Loucy (cell line): ENCODE data around the gene MRI1.

ENCODE experiments used
- H2AFZ ChIP-seq: fragments of 200-600 bp; sonication (generic); 2 replicates; pipeline ENCODE4 v1.6.0; 2016; ENCODE audit warnings: antibody characterized with exemption, mild to moderate bottlenecking, low read length, moderate library complexity
- H3F3A ChIP-seq: fragments of 200-600 bp; 2 replicates; pipeline ENCODE4 v1.6.0; 2016; ENCODE audit warnings: antibody characterized with exemption, low read depth, mild to moderate bottlenecking
- H3K27me3 ChIP-seq: fragments of 200-600 bp; sonication (generic); 2 replicates; pipeline ENCODE4 v1.6.1; 2014; ENCODE audit warnings: low read length, mild to moderate bottlenecking; ENCODE audit not compliant: insufficient read depth, poor library complexity, severe bottlenecking
- H3K36me3 ChIP-seq: fragments of 200-600 bp; sonication (generic); 2 replicates; pipeline ENCODE4 v1.6.1; 2016; ENCODE audit warnings: low read length; ENCODE audit not compliant: insufficient read depth
- H3K4me1 ChIP-seq: fragments of 200-600 bp; sonication (generic); 2 replicates; pipeline ENCODE4 v1.5.1; 2014; ENCODE audit warnings: low read length, mild to moderate bottlenecking; ENCODE audit not compliant: insufficient read depth, poor library complexity, severe bottlenecking
- H3K4me2 ChIP-seq: fragments of 200-600 bp; sonication (generic); 2 replicates; pipeline ENCODE4 v1.6.0; 2014; ENCODE audit warnings: antibody characterized with exemption, low read length, low read depth, mild to moderate bottlenecking; ENCODE audit not compliant: poor library complexity, severe bottlenecking
- H3K4me3 ChIP-seq: fragments of 200-600 bp; sonication (generic); 2 replicates; pipeline ENCODE4 v1.5.1; 2014; ENCODE audit warnings: low read length, mild to moderate bottlenecking, mixed read lengths; ENCODE audit not compliant: poor library complexity, severe bottlenecking
- H3K79me2 ChIP-seq: fragments of 200-600 bp; sonication (generic); 2 replicates; pipeline ENCODE4 v1.6.1; 2014; ENCODE audit warnings: low read length; ENCODE audit not compliant: insufficient read depth
- H3K9ac ChIP-seq: fragments of 200-600 bp; sonication (generic); 2 replicates; pipeline ENCODE4 v1.6.0; 2014; ENCODE audit warnings: mild to moderate bottlenecking, low read depth, low read length, moderate library complexity; ENCODE audit not compliant: poor library complexity, severe bottlenecking
- H3K9me2 ChIP-seq: fragments of 200-600 bp; sonication (generic); replicated peaks from 2 replicates; pipeline ENCODE4 v1.6.1; 2016; ENCODE audit warnings: low read depth, low read length, mixed read lengths
- H3K9me3 ChIP-seq: fragments of 200-600 bp; sonication (generic); 2 replicates; pipeline ENCODE4 v1.6.1; 2014; ENCODE audit warnings: mild to moderate bottlenecking, antibody characterized with exemption, low read length, low read depth; ENCODE audit not compliant: insufficient read depth
- H4K20me1 ChIP-seq: fragments of 200-600 bp; sonication (generic); 2 replicates; pipeline ENCODE4 v1.6.0; 2014; ENCODE audit warnings: antibody characterized with exemption, low read length, mild to moderate bottlenecking; ENCODE audit not compliant: insufficient read depth, poor library complexity, severe bottlenecking
- EZH2phosphoT487 ChIP-seq: fragments of 200-600 bp; IDR thresholded peaks from 2 replicates; pipeline ENCODE4 v1.6.1; 2018; ENCODE audit warnings: antibody characterized with exemption, mild to moderate bottlenecking, moderate library complexity, borderline replicate concordance
- TF ChIP-seq, protein P1 (sequence below): fragments of 200-600 bp; sonication (generic); conservative IDR thresholded peaks from 2 replicates; pipeline ENCODE4 v1.5.1; 2014; ENCODE audit warnings: mild to moderate bottlenecking, antibody characterized with exemption, low read length

The MRI1 gene

DNA sequence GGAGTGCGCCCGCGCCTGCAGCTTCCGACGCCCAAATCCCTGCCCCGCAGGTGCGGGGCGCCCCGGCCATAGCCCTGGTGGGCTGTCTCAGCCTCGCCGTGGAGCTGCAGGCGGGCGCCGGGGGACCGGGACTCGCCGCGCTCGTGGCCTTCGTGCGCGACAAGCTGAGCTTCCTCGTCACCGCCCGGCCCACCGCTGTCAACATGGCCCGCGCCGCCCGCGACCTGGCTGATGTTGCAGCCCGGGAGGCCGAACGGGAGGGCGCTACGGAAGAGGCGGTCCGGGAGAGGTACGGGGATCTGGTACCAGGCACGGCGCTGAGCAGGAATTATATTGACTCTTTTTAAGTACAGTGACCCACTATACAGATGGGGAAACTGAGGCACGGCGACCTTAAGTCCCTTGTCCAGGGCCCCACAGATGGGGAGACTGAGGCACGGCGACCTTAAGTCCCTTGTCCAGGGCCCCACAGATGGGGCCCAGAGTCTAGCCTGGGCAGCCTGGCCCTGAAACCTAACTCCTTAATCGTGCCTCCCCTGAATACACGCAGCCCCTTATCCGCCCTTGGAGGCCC is 586 bp downstream of the MRI1 start:
- Histone ChIP-seq H3F3A (no peaks in the 10 kb centered on the region), H3K9me2 (no peaks in the 10 kb centered on the region), H3K79me2 (peaks cover 23% of the 10 kb centered on the region; the same call in 1 of the 2 replicates), H3K9ac (peak overlapping the region; percentile 86), H3K36me3 (peaks cover 14% of the 10 kb centered on the region; the same call in 1 of the 2 replicates), H3K9me3 (no peaks in the 10 kb centered on the region), H3K4me2 (peak overlapping the region; percentile 84), H3K27me3 (no peaks in the 10 kb centered on the region), H2AFZ (peak overlapping the region; percentile 67; the same call in 1 of the 2 replicates), H3K4me1 (peaks cover 10% of the 10 kb centered on the region), H4K20me1 (peaks cover 7% of the 10 kb centered on the region), H3K4me3 (peak overlapping the region; percentile 89)
- TF ChIP-seq, protein P1, sequence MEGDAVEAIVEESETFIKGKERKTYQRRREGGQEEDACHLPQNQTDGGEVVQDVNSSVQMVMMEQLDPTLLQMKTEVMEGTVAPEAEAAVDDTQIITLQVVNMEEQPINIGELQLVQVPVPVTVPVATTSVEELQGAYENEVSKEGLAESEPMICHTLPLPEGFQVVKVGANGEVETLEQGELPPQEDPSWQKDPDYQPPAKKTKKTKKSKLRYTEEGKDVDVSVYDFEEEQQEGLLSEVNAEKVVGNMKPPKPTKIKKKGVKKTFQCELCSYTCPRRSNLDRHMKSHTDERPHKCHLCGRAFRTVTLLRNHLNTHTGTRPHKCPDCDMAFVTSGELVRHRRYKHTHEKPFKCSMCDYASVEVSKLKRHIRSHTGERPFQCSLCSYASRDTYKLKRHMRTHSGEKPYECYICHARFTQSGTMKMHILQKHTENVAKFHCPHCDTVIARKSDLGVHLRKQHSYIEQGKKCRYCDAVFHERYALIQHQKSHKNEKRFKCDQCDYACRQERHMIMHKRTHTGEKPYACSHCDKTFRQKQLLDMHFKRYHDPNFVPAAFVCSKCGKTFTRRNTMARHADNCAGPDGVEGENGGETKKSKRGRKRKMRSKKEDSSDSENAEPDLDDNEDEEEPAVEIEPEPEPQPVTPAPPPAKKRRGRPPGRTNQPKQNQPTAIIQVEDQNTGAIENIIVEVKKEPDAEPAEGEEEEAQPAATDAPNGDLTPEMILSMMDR, result no peak
- no peak for TF ChIP-seq EZH2phosphoT487

DNA sequence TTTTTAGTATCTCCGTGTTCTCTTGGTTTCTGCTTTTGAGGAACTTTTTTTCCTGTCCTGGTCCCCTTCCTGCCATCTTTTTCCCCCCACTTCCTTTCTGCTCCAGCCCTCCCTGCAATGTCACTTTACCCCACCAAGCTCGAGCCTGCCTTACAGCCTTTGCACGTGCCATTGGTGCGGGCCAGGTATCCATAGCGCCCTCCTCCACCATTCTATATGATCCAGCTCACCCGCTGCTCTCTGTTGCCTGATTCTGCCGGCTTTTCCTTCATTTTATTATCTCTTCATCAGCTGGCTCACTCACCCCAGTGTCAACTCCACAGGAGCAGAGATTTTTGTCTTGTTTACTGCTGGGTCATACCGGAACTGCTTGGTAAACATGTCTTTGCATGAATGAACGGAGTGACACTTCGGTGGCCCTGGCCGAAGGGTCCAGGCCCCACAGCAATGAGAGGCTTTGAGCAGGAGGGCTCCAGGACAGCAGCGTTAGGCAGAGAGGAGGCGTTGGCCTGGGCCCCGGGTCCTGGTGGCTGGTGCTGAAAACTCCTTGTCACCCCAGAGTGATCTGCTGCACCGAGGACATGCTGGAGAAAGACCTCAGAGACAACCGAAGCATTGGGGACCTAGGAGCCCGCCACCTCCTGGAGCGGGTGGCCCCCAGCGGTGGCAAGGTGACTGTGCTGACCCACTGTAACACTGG is 1.2 kb downstream of the MRI1 start:
- Histone ChIP-seq H3K9ac (peak overlapping the region; percentile 86), H3K79me2 (peaks cover 23% of the 10 kb centered on the region; the same call in 1 of the 2 replicates), H2AFZ (no peak overlapping the region)

DNA sequence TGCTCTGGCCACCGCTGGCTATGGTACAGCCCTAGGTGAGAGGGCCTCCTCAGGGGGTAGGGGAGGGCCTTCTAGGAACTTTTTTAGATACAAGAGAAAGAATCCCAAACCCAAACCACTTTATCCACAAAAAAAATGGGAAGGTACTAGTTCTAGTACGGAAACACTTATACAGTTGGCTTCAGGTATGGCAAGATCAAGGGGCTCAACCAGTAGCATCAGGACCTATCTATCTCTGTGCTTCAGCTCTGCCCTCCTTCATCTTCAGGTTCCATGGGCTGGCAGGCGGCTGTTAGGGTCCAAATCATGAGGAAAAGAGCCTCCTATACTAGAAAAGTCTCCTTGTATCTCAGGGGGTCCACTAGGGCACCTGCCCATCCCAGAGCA is 1.8 kb downstream of the MRI1 start:
- H3K36me3 ChIP-seq, result peaks cover 5% of the 10 kb centered on the region; the same call in 1 of the 2 replicates
- no peaks in the 10 kb centered on the region for H3K9me2 ChIP-seq
- peaks cover 7% of the 10 kb centered on the region for H4K20me1 ChIP-seq
- H3K79me2 ChIP-seq, result peaks cover 23% of the 10 kb centered on the region; the same call in 1 of the 2 replicates
- no peak overlapping the region for H2AFZ ChIP-seq
- TF ChIP-seq EZH2phosphoT487, result no peak
- TF ChIP-seq, protein P1, result no peak
- H3K4me1 ChIP-seq, result peaks cover 10% of the 10 kb centered on the region
- H3K27me3 ChIP-seq, result no peaks in the 10 kb centered on the region
- H3K4me3 ChIP-seq, result peak overlapping the region; percentile 89
- no peaks in the 10 kb centered on the region for H3F3A ChIP-seq
- H3K4me2 ChIP-seq, result peak overlapping the region; percentile 84
- H3K9ac ChIP-seq, result no peak overlapping the region
- no peaks in the 10 kb centered on the region for H3K9me3 ChIP-seq

More for the DNA sequence above, 1.2 kb downstream of the MRI1 start:
- TF ChIP-seq EZH2phosphoT487, result no peak
- TF ChIP-seq, protein P1, result no peak
- Histone ChIP-seq H3K4me1 (peaks cover 10% of the 10 kb centered on the region), H3K27me3 (no peaks in the 10 kb centered on the region), H4K20me1 (peaks cover 7% of the 10 kb centered on the region), H3K4me3 (peak overlapping the region; percentile 89), H3K36me3 (peaks cover 8% of the 10 kb centered on the region; the same call in 1 of the 2 replicates), H3K9me3 (no peaks in the 10 kb centered on the region), H3K9me2 (no peaks in the 10 kb centered on the region), H3F3A (no peaks in the 10 kb centered on the region), H3K4me2 (peak overlapping the region; percentile 84)
